ENCODE data around the gene FIGN.

DNA sequence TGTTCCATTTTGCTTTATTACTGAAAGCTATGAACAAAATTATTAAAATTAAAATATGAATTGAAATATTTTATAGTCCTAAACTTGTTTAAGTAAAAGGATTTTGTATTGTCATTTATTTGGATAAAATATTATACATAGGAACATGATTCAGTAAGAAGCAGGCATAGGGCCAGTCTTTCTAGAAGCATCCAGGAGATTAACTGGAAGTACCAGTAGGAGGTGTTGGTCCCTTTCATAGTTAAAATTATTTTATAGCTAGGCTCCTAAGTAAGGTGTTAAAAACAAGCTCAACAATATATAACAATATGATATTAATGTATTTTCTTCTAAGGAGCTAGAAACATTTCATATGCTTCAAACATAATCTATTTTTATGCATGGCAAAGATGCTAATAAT, 43.7 kb downstream of the FIGN start:
- TF ChIP-seq POLR2A (IDR thresholded peaks at IDR 0.05; ENCODE audit: insufficient read depth in 1 of 2, low read depth in 2 of 2, low read length in 2 of 2) (no peak), ZNF24 (IDR thresholded peaks at IDR 0.05) (no peak), SRSF9 (IDR thresholded peaks at IDR 0.05; ENCODE audit: borderline replicate concordance, insufficient read depth, low read depth, low read length, poor library complexity, severe bottlenecking) (no peak)
- TF ChIP-seq, protein P1, sequence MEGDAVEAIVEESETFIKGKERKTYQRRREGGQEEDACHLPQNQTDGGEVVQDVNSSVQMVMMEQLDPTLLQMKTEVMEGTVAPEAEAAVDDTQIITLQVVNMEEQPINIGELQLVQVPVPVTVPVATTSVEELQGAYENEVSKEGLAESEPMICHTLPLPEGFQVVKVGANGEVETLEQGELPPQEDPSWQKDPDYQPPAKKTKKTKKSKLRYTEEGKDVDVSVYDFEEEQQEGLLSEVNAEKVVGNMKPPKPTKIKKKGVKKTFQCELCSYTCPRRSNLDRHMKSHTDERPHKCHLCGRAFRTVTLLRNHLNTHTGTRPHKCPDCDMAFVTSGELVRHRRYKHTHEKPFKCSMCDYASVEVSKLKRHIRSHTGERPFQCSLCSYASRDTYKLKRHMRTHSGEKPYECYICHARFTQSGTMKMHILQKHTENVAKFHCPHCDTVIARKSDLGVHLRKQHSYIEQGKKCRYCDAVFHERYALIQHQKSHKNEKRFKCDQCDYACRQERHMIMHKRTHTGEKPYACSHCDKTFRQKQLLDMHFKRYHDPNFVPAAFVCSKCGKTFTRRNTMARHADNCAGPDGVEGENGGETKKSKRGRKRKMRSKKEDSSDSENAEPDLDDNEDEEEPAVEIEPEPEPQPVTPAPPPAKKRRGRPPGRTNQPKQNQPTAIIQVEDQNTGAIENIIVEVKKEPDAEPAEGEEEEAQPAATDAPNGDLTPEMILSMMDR (CRISPR knock-in tag; IDR thresholded peaks at IDR 0.05): no peak
- TF ChIP-seq, protein P2, sequence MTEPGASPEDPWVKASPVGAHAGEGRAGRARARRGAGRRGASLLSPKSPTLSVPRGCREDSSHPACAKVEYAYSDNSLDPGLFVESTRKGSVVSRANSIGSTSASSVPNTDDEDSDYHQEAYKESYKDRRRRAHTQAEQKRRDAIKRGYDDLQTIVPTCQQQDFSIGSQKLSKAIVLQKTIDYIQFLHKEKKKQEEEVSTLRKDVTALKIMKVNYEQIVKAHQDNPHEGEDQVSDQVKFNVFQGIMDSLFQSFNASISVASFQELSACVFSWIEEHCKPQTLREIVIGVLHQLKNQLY (CRISPR knock-in tag; IDR thresholded peaks at IDR 0.05): no peak
- TF ChIP-seq, protein P3, sequence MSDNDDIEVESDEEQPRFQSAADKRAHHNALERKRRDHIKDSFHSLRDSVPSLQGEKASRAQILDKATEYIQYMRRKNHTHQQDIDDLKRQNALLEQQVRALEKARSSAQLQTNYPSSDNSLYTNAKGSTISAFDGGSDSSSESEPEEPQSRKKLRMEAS (IDR thresholded peaks at IDR 0.05): no peak

All from HepG2 (cell line).